NT2/D1 (cell line): ENCODE data around the gene CTSL.

Experiments used
- YY1 ChIP-seq: IDR thresholded peaks from 2 replicates; pipeline ENCODE4 v1.6.1; 2011; ENCODE audit not compliant: insufficient read length, insufficient read depth
- ZNF274 ChIP-seq: IDR thresholded peaks from 2 replicates; pipeline ENCODE4 v1.6.1; 2011; ENCODE audit warnings: mild to moderate bottlenecking, low read depth, low read length

GRCh38 chr9:87706066-87706739 lies 19.7 kb upstream of the CTSL start:
- no peak for TF ChIP-seq YY1
- no peak for TF ChIP-seq ZNF274
